HG02970 (cell line): Measurements from ENCODE around the gene ABHD2.
"Not testable (repeated sequence)": the region's sequence is repeated elsewhere in the genome, so short reads cannot be mapped to it uniquely, and the experiment has no call there.

Source experiments
- ATAC-seq: cut with Tn5 transposase; IDR thresholded peaks from one replicate; pipeline ENCODE4 v1.9.1; 2021; ENCODE audit warnings: mild to moderate bottlenecking, moderate library complexity, moderate number of reproducible peaks; ENCODE audit not compliant: unreplicated experiment, low FRiP score

The ABHD2 gene

GRCh38 chr15:89087830-89088604, at the start of gene ABHD2:
Gene ABHD2 (plus strand): TSS chr15:89088456. CDS start chr15:89116328, 27,872 bp downstream.
- ATAC-seq = peak; percentile 96

- ATAC-seq = no peak
These were observed 49.1 kb upstream of the ABHD2 start for GRCh38 chr15:89039142-89039541.

- ATAC-seq = no peak
These were observed 46.7 kb upstream of the ABHD2 start for GRCh38 chr15:89041507-89041906.

GRCh38 chr15:89042387-89042786, 45.9 kb upstream of the ABHD2 start:
- no peak for ATAC-seq

- ATAC-seq = no peak
These were observed 44.9 kb upstream of the ABHD2 start for GRCh38 chr15:89043031-89044002.

GRCh38 chr15:89049016-89049666, 39.1 kb upstream of the ABHD2 start:
- not testable (repeated sequence) for ATAC-seq

GRCh38 chr15:89051875-89052274, 36.4 kb upstream of the ABHD2 start:
- no peak for ATAC-seq

- no peak for ATAC-seq
These were observed 35.8 kb upstream of the ABHD2 start for GRCh38 chr15:89052474-89052873.

- no peak for ATAC-seq
These were observed 33.4 kb upstream of the ABHD2 start for GRCh38 chr15:89054873-89055272.

- peak; percentile 62 for ATAC-seq
These were observed 30.6 kb upstream of the ABHD2 start for GRCh38 chr15:89057506-89058133.

GRCh38 chr15:89058376-89058775, 29.9 kb upstream of the ABHD2 start:
- ATAC-seq = no peak

- no peak for ATAC-seq
These were observed 29.3 kb upstream of the ABHD2 start for GRCh38 chr15:89058876-89059405.

GRCh38 chr15:89066280-89066679, 22.0 kb upstream of the ABHD2 start:
- no peak for ATAC-seq

- ATAC-seq = no peak
These were observed 20.5 kb upstream of the ABHD2 start for GRCh38 chr15:89067751-89068150.

- ATAC-seq = peak; percentile 63
These were observed 19.9 kb upstream of the ABHD2 start for GRCh38 chr15:89068325-89068784.

GRCh38 chr15:89070197-89071124, 17.8 kb upstream of the ABHD2 start:
- no peak for ATAC-seq

GRCh38 chr15:89071471-89071870, 16.8 kb upstream of the ABHD2 start:
- ATAC-seq = no peak

- no peak for ATAC-seq
These were observed 15.9 kb upstream of the ABHD2 start for GRCh38 chr15:89072277-89072869.
